Skin epidermis (tissue), 12 donors: ENCODE measurements around the gene MYO1B.

Experiments
- H3K27ac ChIP-seq, 21 experiments: fragments of 200-600 bp; sonication (generic) in 11 of 21; one replicate each; pipeline ENCODE4 v1.5.0; 2020; ENCODE audit warnings: mild to moderate bottlenecking in 3 of 21, inconsistent platforms in 2 of 21, moderate library complexity in 2 of 21
- H3K4me3 ChIP-seq, 7 experiments: fragments of 200-600 bp; sonication (generic) in 2 of 7; one replicate each; pipeline ENCODE4 v1.5.0; 2020; ENCODE audit warnings: inconsistent platforms in 2 of 7, mild to moderate bottlenecking in 2 of 7, moderate library complexity in 1 of 7

Gene MYO1B

DNA sequence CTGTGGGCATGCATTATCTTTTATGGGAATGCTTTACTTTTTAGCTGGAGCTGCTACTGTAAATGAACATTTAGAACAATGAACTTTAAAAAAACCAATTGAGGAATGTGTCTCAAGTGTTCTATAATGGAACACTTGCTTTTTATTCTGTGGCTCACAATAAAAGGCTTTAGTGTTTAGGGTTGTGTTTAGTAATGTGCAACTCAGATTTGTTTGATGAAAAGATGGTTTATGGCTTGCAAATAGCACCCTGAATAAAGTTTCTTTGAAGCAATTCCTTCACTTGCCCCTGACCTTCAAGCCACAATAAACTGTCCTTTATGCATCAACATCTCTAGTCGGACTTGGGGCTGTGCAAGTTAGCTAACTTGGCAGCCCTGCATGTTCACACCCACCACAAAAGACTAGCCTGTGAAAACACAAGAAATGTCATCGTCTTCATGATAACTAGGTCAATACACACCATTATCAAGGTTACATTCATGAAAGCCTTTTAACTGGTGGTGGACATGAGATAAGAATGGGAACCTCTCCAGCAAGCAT is 98.7 kb downstream of the MYO1B start:
- Histone ChIP-seq H3K4me3 (no peak overlapping the region), H3K27ac (no peak overlapping the region)

- H3K27ac ChIP-seq, result no peak overlapping the region
- H3K4me3 ChIP-seq, result no peak overlapping the region
Measured at GRCh38 chr2:191345788-191346187, 100.6 kb downstream of the MYO1B start.

GRCh38 chr2:191347154-191347553 is 102.0 kb downstream of the MYO1B start:
- Histone ChIP-seq H3K27ac (no peak overlapping the region), H3K4me3 (no peak overlapping the region)

- H3K27ac ChIP-seq, result peak overlapping the region in 1 of 21 experiments; percentile 7
- no peak overlapping the region for H3K4me3 ChIP-seq
Measured at GRCh38 chr2:191347881-191348280, 102.7 kb downstream of the MYO1B start.

DNA sequence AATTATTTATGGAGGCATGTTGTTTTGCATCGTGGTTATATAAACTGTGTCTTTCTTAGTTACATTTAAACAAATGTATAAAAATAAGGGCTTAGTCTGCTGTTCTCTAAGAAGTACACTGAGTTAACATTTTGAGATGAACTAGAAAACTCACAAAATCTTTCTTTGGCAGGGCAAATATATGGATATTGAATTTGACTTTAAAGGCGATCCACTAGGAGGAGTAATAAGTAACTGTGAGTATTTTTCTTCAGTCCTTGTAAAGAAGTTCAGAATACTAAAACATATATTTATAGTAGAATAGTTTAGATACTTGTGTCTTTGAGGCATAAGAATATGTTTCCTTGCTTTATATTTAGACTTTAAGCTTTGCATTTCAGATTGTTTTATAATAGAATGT is 104.8 kb downstream of the MYO1B start:
- H3K4me3 ChIP-seq, result no peak overlapping the region
- H3K27ac ChIP-seq, result no peak overlapping the region

GRCh38 chr2:191350826-191351225 is 105.6 kb downstream of the MYO1B start:
- no peak overlapping the region for H3K4me3 ChIP-seq
- H3K27ac ChIP-seq, result no peak overlapping the region

DNA sequence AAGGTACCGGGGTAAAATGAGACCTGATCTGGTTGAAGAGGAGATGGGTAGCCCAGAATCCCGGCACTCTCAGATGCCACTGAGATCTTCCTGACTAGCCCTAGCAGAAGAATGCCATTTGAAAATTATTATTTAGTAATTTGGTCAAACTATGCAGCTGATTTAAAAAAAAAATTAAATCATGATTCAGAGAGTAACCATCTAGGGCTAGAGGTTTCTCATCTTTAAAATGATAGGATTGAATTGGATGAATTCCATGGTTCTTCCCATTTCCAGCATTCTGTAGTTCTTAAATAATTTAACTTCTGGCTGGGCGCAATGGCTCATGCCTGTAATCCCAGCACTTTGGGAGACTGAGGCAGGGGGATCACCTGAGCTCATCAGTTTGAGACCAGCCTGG is 106.1 kb downstream of the MYO1B start:
- H3K27ac ChIP-seq, result no peak overlapping the region
- no peak overlapping the region for H3K4me3 ChIP-seq

DNA sequence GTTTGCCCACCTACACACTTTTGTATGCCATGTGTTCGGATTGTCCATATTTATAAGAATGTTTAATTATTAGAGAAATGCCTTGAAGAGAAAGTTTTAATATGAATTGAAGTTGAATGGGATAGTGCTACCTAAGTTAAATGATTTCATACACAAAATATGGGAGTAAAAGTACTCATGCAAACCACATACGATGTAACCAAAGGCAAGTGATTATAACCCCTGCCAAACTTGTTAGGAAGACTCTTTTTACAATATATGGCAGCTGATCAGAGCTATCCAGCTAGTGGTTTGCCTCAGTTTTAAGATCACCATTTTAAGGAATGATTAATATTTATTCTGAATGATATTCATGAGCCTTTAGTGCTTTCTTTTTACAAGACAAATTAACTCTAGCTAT is 106.7 kb downstream of the MYO1B start:
- no peak overlapping the region for H3K4me3 ChIP-seq
- H3K27ac ChIP-seq, result peak overlapping the region in 1 of 21 experiments; percentile 39

DNA sequence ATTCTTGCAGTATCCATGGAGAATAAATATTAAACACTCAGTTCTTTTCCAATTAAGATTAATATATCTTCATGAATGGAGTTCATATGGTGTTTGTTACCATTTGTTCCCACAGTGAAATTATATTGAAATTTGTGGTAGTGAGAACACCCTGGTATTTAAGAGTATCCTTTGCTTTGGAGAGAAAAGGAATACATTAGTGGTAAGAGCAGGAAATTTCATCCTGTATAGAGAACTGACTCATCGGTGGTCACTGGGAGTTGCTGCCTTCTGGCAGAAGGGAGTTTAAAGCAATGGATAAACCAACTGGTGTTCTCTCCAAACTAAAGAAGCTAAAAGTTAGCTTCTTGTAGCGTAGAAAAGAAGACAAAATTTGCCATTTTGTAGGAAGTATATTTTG is 107.3 kb downstream of the MYO1B start:
- Histone ChIP-seq H3K27ac (peak overlapping the region in 2 of 21 experiments; percentile 21 to 39), H3K4me3 (no peak overlapping the region)

GRCh38 chr2:191355170-191355758 is 110.1 kb downstream of the MYO1B start:
- no peak overlapping the region for H3K4me3 ChIP-seq
- no peak overlapping the region for H3K27ac ChIP-seq

- Histone ChIP-seq H3K27ac (no peak overlapping the region), H3K4me3 (no peak overlapping the region)
Measured at GRCh38 chr2:191357678-191358077, 112.5 kb downstream of the MYO1B start.

DNA sequence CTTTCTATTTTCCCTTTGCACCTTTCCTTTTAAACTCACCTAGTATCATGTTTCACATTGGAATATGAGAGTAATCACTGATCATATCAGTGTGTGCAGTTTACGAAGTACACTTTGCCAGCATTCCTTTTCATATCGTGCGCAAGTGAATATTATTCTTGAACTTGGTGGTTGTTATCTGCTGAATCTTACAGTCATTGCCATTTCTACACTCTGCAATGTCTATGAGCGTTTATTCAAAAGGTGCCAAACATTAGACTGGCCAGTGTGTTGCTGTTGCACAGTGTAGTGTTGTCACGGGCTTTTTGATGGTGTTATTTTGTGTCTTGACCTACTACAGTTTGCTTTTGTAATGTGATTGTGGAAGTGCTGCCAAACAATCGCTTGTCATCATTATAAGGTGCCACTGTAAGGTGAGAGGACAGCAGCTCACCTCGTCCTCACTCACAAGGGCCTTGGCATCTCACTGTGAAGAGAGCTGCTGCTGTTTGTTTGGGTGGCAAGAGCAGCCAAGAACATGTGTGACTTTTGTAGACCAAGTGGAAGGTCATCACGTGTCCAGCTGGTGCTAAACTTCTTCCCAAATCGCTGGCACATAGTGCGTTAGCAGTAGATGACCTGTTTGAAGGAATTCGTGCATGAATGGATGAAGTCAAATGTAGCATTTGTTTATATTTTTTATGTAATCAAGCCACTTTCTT is 113.3 kb downstream of the MYO1B start:
- H3K27ac ChIP-seq, result no peak overlapping the region

DNA sequence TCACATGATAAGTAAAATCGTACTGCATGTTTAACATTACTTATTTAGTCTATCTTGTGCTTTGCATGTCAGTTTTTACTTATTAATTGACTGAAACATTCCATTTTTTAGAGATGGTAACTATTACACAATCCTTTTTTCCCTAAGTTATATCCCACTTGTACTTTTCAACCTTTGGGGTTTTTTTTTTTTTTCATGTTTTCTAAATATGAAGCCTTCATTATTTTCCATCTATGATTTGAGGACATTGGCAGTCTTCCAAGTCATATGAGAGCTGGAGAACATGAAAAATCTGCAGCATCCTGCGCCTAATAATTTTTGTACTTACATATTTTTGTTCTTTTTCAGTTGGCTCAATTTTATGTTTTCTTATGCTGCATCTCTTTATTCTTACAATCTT is 113.9 kb downstream of the MYO1B start:
- Histone ChIP-seq H3K27ac (no peak overlapping the region), H3K4me3 (no peak overlapping the region)

More for the DNA sequence above, 113.3 kb downstream of the MYO1B start:
- H3K4me3 ChIP-seq, result no peak overlapping the region

GRCh38 chr2:191360918-191361317 is 115.7 kb downstream of the MYO1B start:
- H3K27ac ChIP-seq, result no peak overlapping the region

GRCh38 chr2:191362841-191363240 is 117.6 kb downstream of the MYO1B start:
- Histone ChIP-seq H3K27ac (no peak overlapping the region), H3K4me3 (no peak overlapping the region)

More at GRCh38 chr2:191360918-191361317, 115.7 kb downstream of the MYO1B start:
- H3K4me3 ChIP-seq, result no peak overlapping the region

GRCh38 chr2:191363267-191363666 is 118.1 kb downstream of the MYO1B start:
- H3K27ac ChIP-seq, result no peak overlapping the region

GRCh38 chr2:191365089-191365488 is 119.9 kb downstream of the MYO1B start:
- no peak overlapping the region for H3K27ac ChIP-seq
- no peak overlapping the region for H3K4me3 ChIP-seq

More at GRCh38 chr2:191363267-191363666, 118.1 kb downstream of the MYO1B start:
- no peak overlapping the region for H3K4me3 ChIP-seq

DNA sequence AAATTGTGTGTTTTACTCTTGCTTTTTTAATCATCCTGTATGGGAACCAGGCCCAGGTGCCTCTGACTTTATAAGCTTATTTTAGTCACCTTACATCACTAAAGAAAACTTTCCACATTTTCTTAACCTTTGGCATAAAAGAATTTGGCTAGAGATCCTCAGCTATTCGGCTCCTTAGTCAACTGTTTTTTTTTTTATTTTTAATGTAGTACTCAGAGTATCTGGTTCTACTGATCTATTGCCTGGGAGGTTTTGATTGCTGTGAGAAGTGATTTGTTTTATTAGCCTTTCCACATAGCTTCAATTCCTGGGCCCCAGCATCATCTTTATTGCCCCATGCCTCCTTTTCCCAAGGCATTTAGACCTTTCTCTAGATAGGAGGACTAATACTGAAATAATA is 121.0 kb downstream of the MYO1B start:
- Histone ChIP-seq H3K27ac (no peak overlapping the region), H3K4me3 (no peak overlapping the region)

DNA sequence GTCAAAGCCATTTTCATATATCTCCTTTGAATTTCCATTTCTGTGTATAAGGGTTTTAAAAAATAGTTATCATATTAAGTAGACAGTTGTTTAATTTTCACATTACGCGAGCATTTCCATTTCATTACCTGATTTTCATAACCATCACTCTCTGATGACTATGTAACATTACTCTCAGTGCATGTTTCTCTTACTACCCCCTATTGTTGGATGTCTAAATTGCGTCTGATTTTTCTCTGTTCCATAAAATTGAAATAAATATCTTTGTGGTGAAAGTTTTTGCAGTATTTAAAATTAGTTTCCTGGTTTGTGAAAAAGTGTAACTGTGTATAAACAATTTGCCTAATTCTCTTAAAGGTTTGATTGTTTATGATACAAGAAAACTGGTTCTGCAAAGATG is 123.8 kb downstream of the MYO1B start:
- H3K4me3 ChIP-seq, result no peak overlapping the region

GRCh38 chr2:191374366-191374765 is 129.2 kb downstream of the MYO1B start:
- Histone ChIP-seq H3K4me3 (no peak overlapping the region), H3K27ac (peak overlapping the region in 1 of 21 experiments; percentile 34)

More for the DNA sequence above, 123.8 kb downstream of the MYO1B start:
- no peak overlapping the region for H3K27ac ChIP-seq

GRCh38 chr2:191374939-191375338 is 129.7 kb downstream of the MYO1B start:
- peak overlapping the region in 1 of 21 experiments; percentile 34 for H3K27ac ChIP-seq
- no peak overlapping the region for H3K4me3 ChIP-seq
